BLaER1 treated with 17β-estradiol and CSF1 and Interleukin-3, amounts not matched to agents 10 nM and 100 nM (cell line): Measurements from ENCODE around the gene PRCC.

Source experiments
- H3K27ac ChIP-seq, 11 experiments: shearing (Covaris generic); formaldehyde crosslinking; 2 replicates each; pipeline ENCODE4 v1.8.1; 2022
- H3K27me3 ChIP-seq, 11 experiments: shearing (Covaris generic); formaldehyde crosslinking; 2 replicates each; pipeline ENCODE4 v1.8.1; 2022
- H3K36me3 ChIP-seq, 11 experiments: shearing (Covaris generic); formaldehyde crosslinking; 2 replicates each; pipeline ENCODE4 v1.8.1; 2022
- H3K4me1 ChIP-seq, 10 experiments: shearing (Covaris generic); formaldehyde crosslinking; 2 replicates each; pipeline ENCODE4 v1.8.1; 2022
- H3K4me2 ChIP-seq, 11 experiments: shearing (Covaris generic); formaldehyde crosslinking; 2 replicates each; pipeline ENCODE4 v1.8.1; 2022
- H3K4me3 ChIP-seq, 10 experiments: shearing (Covaris generic); formaldehyde crosslinking; 2 replicates each; pipeline ENCODE4 v1.8.1; 2022
- H3K9ac ChIP-seq, 11 experiments: shearing (Covaris generic); formaldehyde crosslinking; 2 replicates each; pipeline ENCODE4 v1.8.1; 2022
- H3K9me3 ChIP-seq, 11 experiments: shearing (Covaris generic); formaldehyde crosslinking; replicated peaks in 1 of 11; 2 replicates each; pipeline ENCODE4 v1.8.1; 2022
- H4K20me1 ChIP-seq, 11 experiments: shearing (Covaris generic); formaldehyde crosslinking; 2 replicates each; pipeline ENCODE4 v1.8.1; 2022
- Cebpa-rat ChIP-seq, 11 experiments: shearing (Covaris generic); IDR thresholded peaks; 2 replicates each; pipeline ENCODE4 v1.8.1; 2022

PRCC gene, protein sequence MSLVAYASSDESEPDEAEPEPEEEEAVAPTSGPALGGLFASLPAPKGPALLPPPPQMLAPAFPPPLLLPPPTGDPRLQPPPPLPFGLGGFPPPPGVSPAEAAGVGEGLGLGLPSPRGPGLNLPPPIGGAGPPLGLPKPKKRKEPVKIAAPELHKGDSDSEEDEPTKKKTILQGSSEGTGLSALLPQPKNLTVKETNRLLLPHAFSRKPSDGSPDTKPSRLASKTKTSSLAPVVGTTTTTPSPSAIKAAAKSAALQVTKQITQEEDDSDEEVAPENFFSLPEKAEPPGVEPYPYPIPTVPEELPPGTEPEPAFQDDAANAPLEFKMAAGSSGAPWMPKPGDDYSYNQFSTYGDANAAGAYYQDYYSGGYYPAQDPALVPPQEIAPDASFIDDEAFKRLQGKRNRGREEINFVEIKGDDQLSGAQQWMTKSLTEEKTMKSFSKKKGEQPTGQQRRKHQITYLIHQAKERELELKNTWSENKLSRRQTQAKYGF

DNA sequence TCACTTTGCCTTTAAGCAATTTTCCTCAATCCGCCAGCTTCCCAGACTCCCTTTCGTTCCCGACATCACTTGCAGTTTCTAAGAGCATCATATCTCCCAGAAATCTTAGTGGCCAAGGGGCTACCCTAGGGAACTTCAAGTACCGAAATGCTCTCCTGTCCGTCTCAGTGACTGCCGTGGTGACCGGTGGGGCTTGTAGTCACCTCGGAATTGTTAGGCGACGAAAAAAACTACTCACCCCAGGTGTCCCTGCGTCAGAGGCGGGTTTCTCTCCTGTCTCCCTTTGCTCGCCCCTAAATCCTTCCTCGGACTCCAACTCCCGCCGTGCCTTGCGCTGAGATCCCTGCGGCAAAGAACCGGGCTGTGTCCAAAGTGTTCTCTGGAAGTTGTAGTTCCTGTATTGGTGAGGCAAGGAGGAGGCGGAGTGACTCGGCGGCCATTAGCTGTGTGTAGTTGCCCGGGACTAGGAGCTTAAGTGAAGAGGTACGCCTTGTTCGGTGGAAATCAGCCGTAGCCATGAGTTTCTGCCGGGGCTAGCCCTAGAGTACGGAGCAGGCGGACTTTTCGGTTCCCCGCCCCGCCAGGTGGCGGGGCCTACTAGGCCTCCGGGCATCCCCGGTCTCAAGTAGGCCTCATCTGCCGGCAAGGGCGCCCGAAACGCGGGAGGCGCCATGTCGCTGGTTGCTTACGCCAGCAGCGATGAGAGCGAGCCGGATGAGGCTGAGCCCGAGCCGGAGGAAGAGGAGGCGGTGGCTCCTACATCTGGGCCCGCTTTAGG is at the start of gene PRCC:
Gene PRCC, plus strand, starts transcription at position 435 of the 778 bp plus-strand sequence. Its CDS starts 237 bp downstream, at position 672.
- no peak for TF ChIP-seq Cebpa-rat (IDR thresholded peaks at IDR 0.05)
- H3K9me3 ChIP-seq: no peaks in the 10 kb centered on the region
- H3K27me3 ChIP-seq: no peaks in the 10 kb centered on the region
- H3K36me3 ChIP-seq: peaks cover 24 to 31% (median 27%) of the 10 kb centered on the region in 11 experiments
- peak within 1 kb of the TSS; percentile 92 to 100 (median 96) for H3K4me2 ChIP-seq
- H3K4me1 ChIP-seq: peaks cover 42 to 51% (median 45%) of the 10 kb centered on the region in 10 experiments
- H4K20me1 ChIP-seq: peaks cover 13 to 43% (median 36%) of the 10 kb centered on the region in 11 experiments; a peak in 18 of 22 replicates
- H3K27ac ChIP-seq: peak within 1 kb of the TSS; percentile 90 to 99 (median 97)
- peak within 1 kb of the TSS; percentile 83 to 96 (median 90) for H3K4me3 ChIP-seq
- peak within 1 kb of the TSS; percentile 93 to 99 (median 98) for H3K9ac ChIP-seq

DNA sequence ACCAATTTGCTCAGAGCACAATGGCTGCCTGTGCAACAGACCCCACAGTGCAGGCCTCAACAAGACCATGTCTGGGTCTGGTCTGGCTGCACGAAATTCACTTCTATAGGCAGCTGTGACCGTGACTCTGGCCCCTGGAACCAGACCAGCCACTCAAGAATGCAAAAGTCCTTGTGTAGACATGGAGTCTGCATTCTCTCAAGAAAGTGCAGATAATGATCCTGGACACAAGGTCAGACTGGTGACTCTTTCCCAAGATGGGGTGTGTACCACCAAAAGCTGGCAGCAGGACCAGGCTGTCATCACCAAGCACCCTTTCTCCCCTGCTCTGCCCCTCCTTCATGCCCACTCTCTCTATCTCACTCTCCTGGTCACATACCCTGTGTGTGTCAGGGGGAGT is 46.2 kb upstream of the PRCC start:
- TF ChIP-seq Cebpa-rat (IDR thresholded peaks at IDR 0.05): no peak
- Histone ChIP-seq H3K4me1 (peaks cover 15 to 29% (median 21%) of the 10 kb centered on the region in 10 experiments), H3K27ac (no peak overlapping the region), H4K20me1 (peaks cover 46 to 93% (median 76%) of the 10 kb centered on the region in 11 experiments), H3K9me3 (no peaks in the 10 kb centered on the region), H3K4me3 (no peak overlapping the region), H3K36me3 (peaks cover 62 to 87% (median 71%) of the 10 kb centered on the region in 11 experiments), H3K27me3 (no peaks in the 10 kb centered on the region), H3K9ac (0 out of 22 replicates have a peak overlapping the region, but pooled peaks of 3 of the 11 experiments have one; percentile 9 to 30 (median 17)), H3K4me2 (no peak overlapping the region)

- H4K20me1 ChIP-seq: peaks cover 49 to 97% (median 80%) of the 10 kb centered on the region in 11 experiments
- peaks cover 62 to 91% (median 71%) of the 10 kb centered on the region in 11 experiments for H3K36me3 ChIP-seq
- no peak overlapping the region for H3K4me2 ChIP-seq
- H3K27ac ChIP-seq: no peak overlapping the region
- no peak overlapping the region for H3K4me3 ChIP-seq
- H3K9me3 ChIP-seq: no peaks in the 10 kb centered on the region
- TF ChIP-seq Cebpa-rat (IDR thresholded peaks at IDR 0.05): no peak
- peaks cover 15 to 33% (median 25%) of the 10 kb centered on the region in 10 experiments for H3K4me1 ChIP-seq
- H3K9ac ChIP-seq: 0 out of 22 replicates have a peak overlapping the region, but pooled peaks of 1 of the 11 experiments have one; percentile 17
- no peaks in the 10 kb centered on the region for H3K27me3 ChIP-seq
These were observed 45.8 kb upstream of the PRCC start for GRCh38 chr1:156721535-156721934.

DNA sequence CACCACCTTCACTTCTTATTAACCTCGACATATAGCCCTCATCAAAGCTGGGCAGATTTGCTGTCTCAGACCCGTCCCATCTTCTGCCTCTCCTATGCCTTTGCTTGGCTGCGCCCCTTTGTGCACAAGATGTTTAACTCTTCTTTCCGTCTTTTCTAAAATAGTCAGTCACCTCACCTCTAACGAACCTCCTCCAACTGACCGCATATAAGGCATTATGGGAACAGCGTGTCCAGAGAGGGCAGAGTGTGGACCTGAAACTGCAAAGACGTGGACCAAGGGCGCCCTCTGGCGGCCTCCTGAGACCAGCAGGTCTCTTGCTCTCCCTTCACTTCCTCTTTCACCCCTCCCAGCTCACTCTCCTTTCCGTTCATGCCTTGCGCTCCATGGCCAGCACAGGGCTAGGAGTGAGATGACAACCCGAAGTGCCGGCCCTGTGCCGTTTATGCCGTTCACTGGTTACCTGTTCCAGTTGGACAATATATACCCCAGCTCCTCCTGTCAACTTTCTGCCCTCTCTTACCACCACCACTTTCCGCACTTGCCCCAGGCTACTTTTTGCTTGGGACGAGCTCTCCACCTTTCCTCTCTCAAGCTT is 41.6 kb upstream of the PRCC start:
- H3K4me2 ChIP-seq: peak overlapping the region; percentile 94 to 100 (median 97)
- H3K9ac ChIP-seq: peak overlapping the region; percentile 54 to 91 (median 86); a peak in 21 of 22 replicates
- peaks cover 46 to 62% (median 47%) of the 10 kb centered on the region in 11 experiments for H3K36me3 ChIP-seq
- H3K9me3 ChIP-seq: no peaks in the 10 kb centered on the region
- peak overlapping the region; percentile 66 to 98 (median 84) for H3K4me3 ChIP-seq
- peaks cover 34 to 60% (median 50%) of the 10 kb centered on the region in 10 experiments for H3K4me1 ChIP-seq
- H3K27ac ChIP-seq: peak overlapping the region in 4 of 11 experiments; percentile 6 to 33 (median 28); a peak in 3 of 22 replicates
- no peaks in the 10 kb centered on the region for H3K27me3 ChIP-seq
- H4K20me1 ChIP-seq: peaks cover 55 to 71% (median 67%) of the 10 kb centered on the region in 11 experiments
- no peak for TF ChIP-seq Cebpa-rat (IDR thresholded peaks at IDR 0.05)

- Histone ChIP-seq H3K27ac (peak overlapping the region in 7 of 11 experiments; percentile 24 to 86 (median 86); a peak in 6 of 22 replicates), H3K4me3 (peak overlapping the region; percentile 66 to 98 (median 84)), H3K4me2 (peak overlapping the region; percentile 94 to 100 (median 97)), H3K9me3 (no peaks in the 10 kb centered on the region), H3K9ac (peak overlapping the region; percentile 80 to 91 (median 86)), H3K36me3 (peaks cover 37 to 56% (median 39%) of the 10 kb centered on the region in 11 experiments), H3K27me3 (no peaks in the 10 kb centered on the region), H4K20me1 (peaks cover 46 to 62% (median 58%) of the 10 kb centered on the region in 11 experiments), H3K4me1 (peaks cover 34 to 52% (median 47%) of the 10 kb centered on the region in 10 experiments)
- no peak for TF ChIP-seq Cebpa-rat (IDR thresholded peaks at IDR 0.05)
These were observed 40.6 kb upstream of the PRCC start for GRCh38 chr1:156726549-156727226.

DNA sequence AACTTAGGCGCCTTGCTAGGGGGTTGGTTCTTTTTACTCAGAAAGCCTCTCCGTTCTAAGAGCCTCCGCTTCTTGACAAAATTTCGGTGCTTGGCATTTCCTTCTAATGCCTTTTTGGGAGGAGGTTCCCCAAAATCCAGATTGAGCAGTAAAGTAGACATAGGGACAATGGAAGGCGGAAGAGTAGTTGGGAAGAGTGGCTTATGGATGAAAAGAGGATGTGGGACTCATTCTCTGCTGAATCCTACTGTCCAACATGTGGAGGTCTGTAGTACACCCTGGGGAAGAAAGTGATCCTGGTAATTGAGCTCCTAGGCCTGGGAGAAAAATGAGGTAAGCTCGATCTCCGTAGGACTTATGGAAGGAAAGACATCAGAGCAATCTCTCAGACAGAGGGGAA is 39.8 kb upstream of the PRCC start:
- no peak for TF ChIP-seq Cebpa-rat (IDR thresholded peaks at IDR 0.05)
- peak overlapping the region; percentile 66 to 98 (median 84) for H3K4me3 ChIP-seq
- H3K27ac ChIP-seq: peak overlapping the region; percentile 65 to 87 (median 85); a peak in 21 of 22 replicates
- H3K36me3 ChIP-seq: peaks cover 30 to 56% (median 37%) of the 10 kb centered on the region in 11 experiments
- H3K4me2 ChIP-seq: peak overlapping the region; percentile 94 to 100 (median 97)
- H3K9me3 ChIP-seq: no peaks in the 10 kb centered on the region
- no peaks in the 10 kb centered on the region for H3K27me3 ChIP-seq
- peak overlapping the region; percentile 80 to 91 (median 86) for H3K9ac ChIP-seq
- H3K4me1 ChIP-seq: peaks cover 34 to 52% (median 47%) of the 10 kb centered on the region in 10 experiments
- H4K20me1 ChIP-seq: peaks cover 42 to 56% (median 51%) of the 10 kb centered on the region in 11 experiments

DNA sequence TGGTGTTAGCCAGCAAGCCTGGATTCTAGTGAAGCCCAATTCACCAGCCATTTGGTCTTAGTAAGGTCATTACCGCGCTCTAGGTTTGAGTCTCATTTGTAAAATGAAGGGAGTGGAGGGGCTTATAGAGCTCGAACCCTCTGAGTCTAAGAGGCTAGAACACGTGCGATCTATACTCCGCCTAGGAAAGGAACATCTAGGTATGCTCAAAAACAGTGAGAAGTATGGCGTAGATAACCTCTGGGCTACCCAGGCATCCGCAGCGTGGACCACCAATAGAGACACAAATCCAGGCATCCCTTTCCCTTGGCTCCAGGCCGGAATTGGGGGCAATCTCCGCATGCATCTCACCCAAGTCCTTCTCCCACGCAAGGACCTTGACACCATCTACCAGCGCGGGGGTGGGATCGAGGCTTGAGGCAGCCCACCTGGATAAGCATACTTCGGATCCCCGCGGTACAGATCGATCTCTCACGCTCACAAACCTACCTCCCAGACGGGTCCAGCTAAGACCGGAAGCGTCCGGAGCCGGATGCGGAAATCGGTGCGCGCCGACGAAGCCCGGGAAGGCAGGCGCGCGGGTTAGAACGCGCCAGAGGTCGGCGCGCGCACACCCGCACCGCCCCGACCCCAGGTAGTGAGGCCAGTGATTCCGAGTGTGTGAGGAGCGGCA is 39.3 kb upstream of the PRCC start, which contains the start of gene METTL25B:
Gene METTL25B, plus strand, starts transcription at position 544 of the 673 bp plus-strand sequence. CDS start 636 bp downstream, outside the sequence.
- H3K4me2 ChIP-seq: peak within 1 kb of the TSS; percentile 94 to 100 (median 97)
- TF ChIP-seq Cebpa-rat (IDR thresholded peaks at IDR 0.05): no peak
- H3K9ac ChIP-seq: peak within 1 kb of the TSS; percentile 80 to 91 (median 86)
- peaks cover 38 to 50% (median 45%) of the 10 kb centered on the region in 11 experiments for H4K20me1 ChIP-seq
- H3K27ac ChIP-seq: peak within 1 kb of the TSS; percentile 65 to 87 (median 85)
- H3K36me3 ChIP-seq: peaks cover 27 to 56% (median 37%) of the 10 kb centered on the region in 11 experiments
- H3K9me3 ChIP-seq: no peaks in the 10 kb centered on the region
- H3K4me3 ChIP-seq: peak within 1 kb of the TSS; percentile 66 to 98 (median 84)
- H3K4me1 ChIP-seq: peaks cover 34 to 52% (median 47%) of the 10 kb centered on the region in 10 experiments
- no peaks in the 10 kb centered on the region for H3K27me3 ChIP-seq
